Measurements from ENCODE around the gene MANBA.

MANBA gene

DNA sequence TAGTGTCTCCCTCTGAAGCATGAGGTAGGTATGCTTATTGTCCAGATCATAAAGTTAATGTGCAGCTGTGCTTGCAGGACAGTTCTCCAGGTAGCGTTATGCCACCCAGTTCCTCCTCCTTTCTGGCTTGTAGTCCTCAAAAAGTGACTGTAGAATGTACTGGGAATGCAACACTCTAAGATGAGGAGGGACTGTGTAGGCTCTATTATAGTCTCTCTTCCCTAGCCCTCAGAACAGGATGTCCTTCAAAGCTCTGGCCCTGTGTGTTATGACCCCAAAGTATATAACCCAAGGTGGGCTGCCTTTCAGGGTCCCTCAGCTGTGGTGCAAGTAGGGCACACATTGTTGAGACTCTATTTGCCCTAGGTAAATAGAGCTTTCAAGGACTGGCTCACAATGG is 20.8 kb upstream of the MANBA start:
- Histone ChIP-seq H3K4me1 (ENCODE audit: insufficient read depth, low read length) (no peaks in the 10 kb centered on the region), H3K9ac (ENCODE audit: low read depth, low read length) (no peak overlapping the region), H3K36me3 (ENCODE audit: insufficient read depth, low read length) (no peaks in the 10 kb centered on the region), H3K9me3 (ENCODE audit: control insufficient read depth, insufficient read depth, low read length) (no peaks in the 10 kb centered on the region)

DNA sequence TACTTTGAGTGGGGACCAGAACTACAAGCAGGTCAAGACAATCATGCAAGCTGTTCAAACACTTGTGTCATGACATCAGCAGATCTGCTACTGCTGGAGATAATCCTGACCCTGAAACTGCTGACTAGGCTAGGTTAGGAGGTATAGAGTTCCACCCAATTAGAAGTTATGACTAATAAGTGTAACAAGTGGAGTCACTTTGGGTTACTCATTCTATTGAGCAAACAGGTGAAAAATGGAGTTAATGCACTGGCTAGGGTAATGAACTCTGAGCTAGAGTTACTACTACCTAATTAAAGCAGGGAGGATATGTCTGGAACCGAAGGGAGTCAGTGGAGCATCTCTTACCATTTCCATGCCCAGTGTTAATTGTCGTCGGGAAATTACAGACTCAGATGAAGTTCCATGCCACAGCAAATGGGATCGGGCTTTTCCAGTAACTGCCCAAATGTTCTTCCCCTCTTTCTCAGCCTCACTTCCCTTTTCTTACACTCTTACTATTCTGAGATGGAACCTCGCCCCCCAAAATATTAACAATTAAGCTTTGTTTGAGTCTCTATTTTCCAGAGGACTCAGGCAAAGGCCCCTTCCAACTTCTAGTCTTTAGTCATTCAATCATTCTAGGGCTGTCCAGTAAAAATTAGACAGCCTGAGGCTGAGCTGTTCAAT is 19.8 kb upstream of the MANBA start:
- H3K4me1 ChIP-seq (ENCODE audit: insufficient read depth, low read length), result no peaks in the 10 kb centered on the region
- no peaks in the 10 kb centered on the region for H3K9me3 ChIP-seq (ENCODE audit: control insufficient read depth, insufficient read depth, low read length)
- no peaks in the 10 kb centered on the region for H3K36me3 ChIP-seq (ENCODE audit: insufficient read depth, low read length)
- no peak overlapping the region for H3K9ac ChIP-seq (ENCODE audit: low read depth, low read length)

DNA sequence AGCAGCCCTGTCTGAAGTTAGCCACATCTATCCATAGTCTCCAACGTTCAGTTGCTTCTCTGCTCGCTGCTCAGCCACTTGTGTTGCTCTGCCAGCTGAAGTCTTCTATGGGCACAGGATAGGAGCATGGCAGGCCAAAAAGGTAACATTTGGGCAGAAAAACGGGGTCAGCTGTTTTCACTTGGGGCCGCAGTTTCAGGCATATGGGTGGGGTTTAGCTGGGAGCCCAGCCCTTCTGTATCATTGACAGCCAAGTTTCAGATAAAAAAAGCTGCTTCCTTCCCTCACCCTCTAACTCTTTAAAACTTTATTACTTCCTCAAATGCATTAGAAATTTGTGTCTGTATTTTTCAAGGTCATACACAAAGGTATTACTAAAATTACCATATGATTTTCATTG is 18.4 kb upstream of the MANBA start:
- Histone ChIP-seq H3K4me1 (ENCODE audit: insufficient read depth, low read length) (no peaks in the 10 kb centered on the region), H3K9me3 (ENCODE audit: control insufficient read depth, insufficient read depth, low read length) (no peaks in the 10 kb centered on the region), H3K9ac (ENCODE audit: low read depth, low read length) (no peak overlapping the region), H3K36me3 (ENCODE audit: insufficient read depth, low read length) (no peaks in the 10 kb centered on the region)

DNA sequence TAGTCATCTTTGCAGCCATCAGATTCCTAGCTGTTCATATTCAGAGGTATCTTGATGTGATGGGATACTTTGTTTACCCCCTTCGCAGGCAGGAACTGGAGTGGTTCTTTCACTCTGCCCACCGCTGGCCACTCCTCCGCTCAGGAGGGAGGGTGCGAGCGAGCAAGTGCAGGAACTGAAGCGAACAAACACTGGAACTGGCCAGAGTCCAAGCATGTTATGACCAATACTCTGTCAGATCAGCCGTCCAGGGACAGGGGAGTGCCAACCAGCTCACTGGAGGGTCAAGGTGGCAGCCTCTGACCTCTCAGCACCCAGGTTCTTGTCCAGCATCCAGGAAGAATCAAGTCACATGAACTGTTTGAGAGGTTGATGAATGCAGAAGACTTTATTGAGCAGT is 18.0 kb upstream of the MANBA start:
- H3K4me1 ChIP-seq (ENCODE audit: insufficient read depth, low read length), result no peaks in the 10 kb centered on the region
- H3K36me3 ChIP-seq (ENCODE audit: insufficient read depth, low read length), result no peaks in the 10 kb centered on the region
- H3K9me3 ChIP-seq (ENCODE audit: control insufficient read depth, insufficient read depth, low read length), result no peaks in the 10 kb centered on the region
- no peak overlapping the region for H3K9ac ChIP-seq (ENCODE audit: low read depth, low read length)

GRCh38 chr4:102775805-102776204 is 15.0 kb upstream of the MANBA start:
- H3K4me1 ChIP-seq (ENCODE audit: insufficient read depth, low read length), result no peaks in the 10 kb centered on the region
- H3K36me3 ChIP-seq (ENCODE audit: insufficient read depth, low read length), result no peaks in the 10 kb centered on the region
- no peak overlapping the region for H3K9ac ChIP-seq (ENCODE audit: low read depth, low read length)
- no peaks in the 10 kb centered on the region for H3K9me3 ChIP-seq (ENCODE audit: control insufficient read depth, insufficient read depth, low read length)

DNA sequence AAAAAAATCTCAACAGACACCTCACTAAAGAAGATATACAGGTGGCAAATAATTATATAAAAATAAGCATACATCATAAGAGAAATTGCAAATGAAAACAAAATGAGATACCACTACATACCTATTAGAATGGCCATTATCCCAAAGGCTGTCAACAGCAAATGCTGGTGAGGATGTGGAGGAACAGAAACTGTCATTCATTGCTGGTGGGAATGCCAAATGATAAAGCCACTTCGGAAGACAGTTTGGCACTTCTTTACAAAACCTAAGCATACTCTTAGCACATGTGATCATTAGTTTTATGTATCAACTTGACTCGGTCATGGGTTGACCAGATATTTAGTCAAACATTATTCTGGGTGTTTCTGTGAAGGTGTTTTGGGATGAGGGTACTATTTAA is 13.5 kb upstream of the MANBA start:
- Histone ChIP-seq H3K36me3 (ENCODE audit: insufficient read depth, low read length) (no peaks in the 10 kb centered on the region), H3K9me3 (ENCODE audit: control insufficient read depth, insufficient read depth, low read length) (no peaks in the 10 kb centered on the region), H3K4me1 (ENCODE audit: insufficient read depth, low read length) (no peaks in the 10 kb centered on the region), H3K9ac (ENCODE audit: low read depth, low read length) (no peak overlapping the region)

- Histone ChIP-seq H3K9ac (ENCODE audit: low read depth, low read length) (no peak overlapping the region), H3K4me1 (ENCODE audit: insufficient read depth, low read length) (no peaks in the 10 kb centered on the region)
Measured at GRCh38 chr4:102772738-102773340, 12.1 kb upstream of the MANBA start.

DNA sequence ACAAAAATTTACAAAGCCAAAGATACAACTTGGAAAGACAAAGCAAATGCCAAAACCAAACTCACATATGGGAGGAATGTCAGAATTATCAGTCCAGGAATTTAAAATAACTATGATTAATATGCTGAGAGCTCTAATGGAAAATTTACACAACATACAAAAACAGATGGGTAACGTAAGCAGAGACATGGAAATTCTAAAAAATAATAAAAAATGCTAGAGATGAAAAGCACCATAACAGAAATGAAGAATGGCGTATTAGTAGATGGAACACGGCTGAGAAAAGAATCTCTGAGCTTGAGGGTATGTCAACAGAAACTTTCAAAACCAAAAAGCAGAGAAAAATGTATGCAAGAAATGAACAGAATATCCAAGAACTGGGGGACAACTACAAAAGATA is 4.1 kb upstream of the MANBA start:
- no peaks in the 10 kb centered on the region; the same call in 1 of the 2 replicates for H3K9me3 ChIP-seq (ENCODE audit: control insufficient read depth, insufficient read depth, low read length)
- no peak overlapping the region for H3K9ac ChIP-seq (ENCODE audit: low read depth, low read length)
- no peaks in the 10 kb centered on the region for H3K4me1 ChIP-seq (ENCODE audit: insufficient read depth, low read length)
- H3K36me3 ChIP-seq (ENCODE audit: insufficient read depth, low read length), result no peaks in the 10 kb centered on the region

More at GRCh38 chr4:102772738-102773340, 12.1 kb upstream of the MANBA start:
- Histone ChIP-seq H3K36me3 (ENCODE audit: insufficient read depth, low read length) (no peaks in the 10 kb centered on the region), H3K9me3 (ENCODE audit: control insufficient read depth, insufficient read depth, low read length) (no peaks in the 10 kb centered on the region)

DNA sequence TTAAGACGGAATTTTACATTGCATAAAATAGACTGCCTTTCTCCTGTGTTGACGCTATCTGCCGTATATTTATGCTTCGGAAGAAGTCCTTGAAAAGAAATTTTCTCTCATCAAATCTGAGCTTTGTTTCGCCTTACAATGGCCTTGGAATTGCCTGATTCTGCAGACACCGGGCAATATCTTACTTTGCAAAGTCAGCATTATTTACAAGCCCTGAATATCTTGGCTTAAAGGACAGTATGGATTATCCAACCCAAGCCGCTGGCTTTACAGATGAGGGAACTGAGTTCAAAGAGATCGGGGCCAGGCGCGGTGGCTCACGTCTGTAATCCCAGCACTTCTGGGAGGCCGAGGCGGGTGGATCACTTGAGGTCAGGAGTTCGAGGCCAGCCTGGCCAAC is 1.1 kb upstream of the MANBA start:
- Histone ChIP-seq H3K9ac (ENCODE audit: low read depth, low read length) (peak overlapping the region; percentile 89; the same call in 1 of the 2 replicates), H3K9me3 (ENCODE audit: control insufficient read depth, insufficient read depth, low read length) (no peaks in the 10 kb centered on the region; the same call in 1 of the 2 replicates), H3K4me1 (ENCODE audit: insufficient read depth, low read length) (no peaks in the 10 kb centered on the region), H3K36me3 (ENCODE audit: insufficient read depth, low read length) (no peaks in the 10 kb centered on the region)

DNA sequence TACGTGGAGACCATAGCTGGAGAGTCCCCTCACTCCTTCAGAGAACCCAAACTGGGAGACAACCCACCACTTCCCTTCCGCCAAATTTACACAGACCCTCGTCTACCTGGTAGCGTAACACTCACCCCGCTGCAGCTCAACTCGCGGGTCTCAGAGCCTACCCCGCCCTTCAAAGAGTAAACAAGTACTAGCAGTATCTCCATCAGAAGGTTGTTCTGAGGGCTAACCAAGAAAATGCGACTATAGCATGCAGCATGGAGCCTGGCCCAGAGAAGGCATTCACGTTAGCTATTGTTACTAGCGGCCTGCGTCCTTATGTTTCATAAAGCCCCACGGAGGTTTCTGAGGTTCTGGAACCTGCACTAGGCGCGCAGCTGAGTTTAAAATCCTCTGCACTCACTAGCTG is 531 bp upstream of the MANBA start:
- H3K4me1 ChIP-seq (ENCODE audit: insufficient read depth, low read length), result no peaks in the 10 kb centered on the region
- H3K9ac ChIP-seq (ENCODE audit: low read depth, low read length), result peak overlapping the region; percentile 89
- H3K36me3 ChIP-seq (ENCODE audit: insufficient read depth, low read length), result no peaks in the 10 kb centered on the region
- H3K9me3 ChIP-seq (ENCODE audit: control insufficient read depth, insufficient read depth, low read length), result no peaks in the 10 kb centered on the region; the same call in 1 of the 2 replicates

DNA sequence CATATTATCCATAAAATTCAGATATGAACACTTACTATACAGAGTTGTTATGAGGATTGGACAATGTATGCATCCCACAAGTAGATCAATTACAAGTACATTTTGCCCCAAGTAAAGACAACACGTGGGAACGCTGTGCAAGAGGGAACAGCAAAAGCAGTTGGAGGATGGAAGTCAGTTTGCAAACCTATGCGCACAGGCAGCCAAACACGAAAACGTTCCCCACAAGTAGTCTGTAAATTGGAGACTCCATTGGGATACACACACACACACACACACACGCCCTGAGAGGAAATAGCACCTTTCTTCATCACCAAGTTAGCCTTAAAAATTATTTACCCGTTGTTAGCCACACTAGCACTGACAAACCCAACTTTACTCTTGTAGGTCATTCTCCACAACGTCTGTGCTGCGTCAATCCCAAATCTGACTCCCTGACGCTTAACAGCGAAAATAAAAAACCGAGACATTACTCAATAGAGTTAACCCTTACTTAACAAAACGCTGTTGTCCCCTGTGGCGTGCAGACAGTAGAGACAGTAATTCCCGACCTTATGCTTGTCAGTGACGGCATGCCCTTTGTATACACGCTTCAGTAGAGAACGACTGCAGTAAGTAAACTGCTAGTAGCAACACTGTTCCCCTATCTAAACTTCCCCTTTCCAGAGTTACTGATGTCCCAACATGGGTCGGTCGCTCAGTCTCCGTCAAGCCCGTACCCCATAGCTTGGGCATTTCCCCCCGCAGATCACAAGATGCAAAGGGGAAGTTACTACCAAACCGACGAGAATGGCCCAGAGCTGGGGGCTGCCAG is 730 bp downstream of the MANBA start:
- H3K4me1 ChIP-seq (ENCODE audit: insufficient read depth, low read length), result no peaks in the 10 kb centered on the region

DNA sequence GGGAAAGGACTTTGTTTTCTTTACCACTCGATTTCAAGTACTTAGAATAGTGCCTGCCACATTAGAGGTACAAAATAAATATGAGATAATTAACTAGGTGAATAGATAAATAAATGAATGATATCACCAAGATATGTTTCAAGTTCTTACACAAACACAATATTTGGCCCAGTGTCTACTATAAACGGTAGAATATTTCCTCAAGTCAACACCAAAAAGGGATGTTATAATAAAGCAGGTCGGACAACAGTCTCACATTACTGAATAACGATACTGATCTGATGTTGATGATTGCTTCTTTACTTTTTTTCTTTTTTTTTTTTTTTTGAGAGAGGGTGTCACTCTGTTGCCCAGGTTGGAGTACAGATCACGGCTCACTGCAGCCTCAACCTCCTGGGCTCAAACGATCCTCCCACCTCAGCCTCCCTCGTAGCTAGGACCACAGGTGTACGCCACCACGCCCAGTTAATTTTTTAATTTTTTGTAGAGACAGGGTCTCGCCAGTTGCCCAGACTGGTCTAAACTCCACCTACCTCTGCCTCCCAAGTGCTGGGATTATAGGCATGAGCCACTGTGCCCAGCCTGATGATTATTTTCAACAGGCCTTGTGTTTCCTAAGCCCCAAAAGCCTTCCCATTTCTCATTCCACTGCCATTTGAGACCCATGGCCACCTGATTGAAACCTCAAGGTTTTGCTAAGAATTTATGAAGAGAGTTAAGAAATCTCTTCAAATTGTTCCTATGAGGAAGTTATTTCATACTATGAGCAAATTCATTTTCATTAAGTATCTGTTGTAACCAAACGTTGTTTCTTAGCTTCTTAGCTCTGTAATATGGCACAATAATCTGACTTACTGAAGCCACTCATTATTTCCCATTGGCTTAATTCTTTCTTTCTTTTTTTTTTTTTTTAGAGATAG is 2.3 kb downstream of the MANBA start:
- Histone ChIP-seq H3K9me3 (ENCODE audit: control insufficient read depth, insufficient read depth, low read length) (no peaks in the 10 kb centered on the region), H3K9ac (ENCODE audit: low read depth, low read length) (no peak overlapping the region), H3K4me1 (ENCODE audit: insufficient read depth, low read length) (no peaks in the 10 kb centered on the region), H3K36me3 (ENCODE audit: insufficient read depth, low read length) (no peaks in the 10 kb centered on the region)

More for the DNA sequence above, 730 bp downstream of the MANBA start:
- peak overlapping the region; percentile 89 for H3K9ac ChIP-seq (ENCODE audit: low read depth, low read length)
- no peaks in the 10 kb centered on the region for H3K36me3 ChIP-seq (ENCODE audit: insufficient read depth, low read length)
- H3K9me3 ChIP-seq (ENCODE audit: control insufficient read depth, insufficient read depth, low read length), result no peaks in the 10 kb centered on the region; the same call in 1 of the 2 replicates

GRCh38 chr4:102757681-102758080 is 3.1 kb downstream of the MANBA start:
- Histone ChIP-seq H3K36me3 (ENCODE audit: insufficient read depth, low read length) (no peaks in the 10 kb centered on the region), H3K9me3 (ENCODE audit: control insufficient read depth, insufficient read depth, low read length) (no peaks in the 10 kb centered on the region), H3K4me1 (ENCODE audit: insufficient read depth, low read length) (no peaks in the 10 kb centered on the region), H3K9ac (ENCODE audit: low read depth, low read length) (no peak overlapping the region)

- H3K9ac ChIP-seq (ENCODE audit: low read depth, low read length), result no peak overlapping the region
- H3K36me3 ChIP-seq (ENCODE audit: insufficient read depth, low read length), result no peaks in the 10 kb centered on the region; the same call in 1 of the 2 replicates
- no peaks in the 10 kb centered on the region for H3K4me1 ChIP-seq (ENCODE audit: insufficient read depth, low read length)
- no peaks in the 10 kb centered on the region for H3K9me3 ChIP-seq (ENCODE audit: control insufficient read depth, insufficient read depth, low read length)
Measured at GRCh38 chr4:102754044-102754443, 6.7 kb downstream of the MANBA start.

Data from ES-I3 (cell line).